HG03558 (cell line): ENCODE data around the gene ICA1L.

Experiments
- ATAC-seq: cut with Tn5 transposase; IDR thresholded peaks from one replicate; pipeline ENCODE4 v1.9.1; 2021; ENCODE audit warnings: moderate number of reproducible peaks; ENCODE audit not compliant: unreplicated experiment; ENCODE audit errors: extremely low read depth

ICA1L gene

DNA sequence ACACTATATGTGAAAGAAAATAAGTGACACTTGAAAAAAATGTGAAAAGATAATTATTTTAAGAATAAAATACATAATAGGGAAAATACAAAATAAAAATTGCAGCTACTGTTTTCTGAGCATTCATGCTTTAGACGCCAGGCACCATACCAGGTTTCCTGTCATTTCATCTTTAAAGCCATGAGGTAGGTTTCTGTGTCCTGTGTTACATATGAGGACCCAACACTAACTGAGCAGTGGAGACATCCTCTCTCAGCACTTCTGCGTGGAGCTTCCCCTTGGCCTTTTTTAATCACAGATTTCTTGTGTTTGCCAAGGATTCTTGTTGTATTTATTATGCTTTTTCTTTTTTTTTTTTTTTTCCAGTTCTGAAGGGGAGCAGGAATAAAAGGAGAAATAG, 119.5 kb downstream of the ICA1L start:
- ATAC-seq = no peak

- no peak for ATAC-seq
Measured at GRCh38 chr2:202750763-202751427, 120.7 kb downstream of the ICA1L start.

DNA sequence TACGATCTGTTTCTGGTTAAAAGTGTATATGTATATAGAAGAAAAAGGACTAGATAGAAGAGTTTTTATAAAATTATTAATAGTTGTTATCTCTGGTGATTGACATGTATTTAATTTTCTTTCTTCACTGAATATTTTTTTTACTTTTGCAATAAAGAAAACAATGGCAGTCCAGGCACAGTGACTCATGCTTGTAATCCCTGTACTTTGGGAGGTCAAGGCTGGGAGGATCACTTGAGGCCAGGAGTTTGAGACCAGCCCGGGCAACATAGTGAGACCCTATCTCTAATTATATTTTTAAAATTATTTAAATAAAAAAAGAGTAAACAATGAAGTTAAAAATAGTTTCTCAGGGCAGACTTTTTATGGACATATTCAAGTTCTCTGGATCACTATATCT, 122.1 kb downstream of the ICA1L start:
- no peak for ATAC-seq

DNA sequence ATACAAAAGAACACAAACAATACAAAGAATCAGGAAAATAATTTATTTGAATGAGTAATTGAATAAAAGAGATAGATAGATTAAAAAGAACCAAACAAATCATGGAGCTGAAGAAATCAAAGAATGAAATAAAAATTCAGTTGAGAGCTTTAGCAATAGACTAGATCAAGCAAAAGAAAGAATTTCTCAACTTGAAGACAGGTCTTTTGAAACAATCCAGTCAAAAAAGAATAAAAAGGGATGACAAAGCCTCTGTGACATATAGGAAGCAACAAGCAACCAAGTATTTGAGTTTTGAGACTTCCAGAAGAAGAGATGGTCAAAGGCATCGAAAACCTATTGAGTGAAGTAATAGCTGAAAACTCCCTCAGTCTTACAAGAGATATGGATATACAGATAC, 128.0 kb downstream of the ICA1L start:
- ATAC-seq = no peak

DNA sequence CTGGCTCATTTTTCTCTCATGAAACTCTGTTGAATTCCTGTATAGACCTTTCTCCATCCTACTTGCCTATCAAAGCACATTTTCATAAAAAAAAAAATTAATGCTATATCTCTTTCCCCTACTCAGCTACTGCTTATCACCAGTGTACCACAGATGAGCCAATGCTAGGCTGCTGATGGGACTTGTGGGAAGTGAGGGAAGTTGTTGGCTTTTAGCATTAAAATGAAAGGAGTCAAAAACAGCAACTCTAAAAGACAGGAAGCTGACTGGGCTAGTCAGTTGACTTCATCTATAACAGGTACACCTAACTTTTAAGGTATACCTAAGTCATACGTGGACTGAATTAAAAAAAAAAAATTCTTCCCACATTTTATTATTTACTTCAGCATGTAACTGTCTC, 134.7 kb downstream of the ICA1L start:
- no peak for ATAC-seq

GRCh38 chr2:202726070-202726469, 145.5 kb downstream of the ICA1L start:
- ATAC-seq = no peak

DNA sequence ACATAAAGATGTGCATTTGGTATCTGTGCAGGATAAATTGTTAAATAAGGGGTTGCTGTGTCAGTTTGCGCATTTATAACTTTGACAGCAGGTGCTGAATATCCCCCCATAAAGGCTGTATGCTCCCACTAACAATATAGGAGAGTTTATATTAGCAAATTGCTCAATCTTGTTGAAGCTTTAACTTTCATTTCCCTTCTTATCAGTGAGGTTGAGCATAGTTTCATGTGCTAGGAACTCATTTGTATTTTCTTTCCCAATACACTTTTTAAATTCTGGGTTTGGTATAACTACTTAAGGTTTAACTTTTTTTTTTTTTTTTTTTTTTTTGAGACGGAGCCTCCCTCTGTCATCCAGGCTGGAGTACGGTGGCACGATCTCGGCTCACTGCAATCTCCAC, 147.8 kb downstream of the ICA1L start:
- ATAC-seq = no peak
